HG02970 (cell line): ENCODE measurements around the gene SNX33.
A peak's percentile ranks its signal among the peaks of the same experiment; 100 is the strongest.

Experiments
- ATAC-seq: cut with Tn5 transposase; IDR thresholded peaks from one replicate; pipeline ENCODE4 v1.9.1; 2021; ENCODE audit warnings: mild to moderate bottlenecking, moderate library complexity, moderate number of reproducible peaks; ENCODE audit not compliant: unreplicated experiment, low FRiP score

SNX33 gene

GRCh38 chr15:75640483-75641178 is 7.1 kb upstream of the SNX33 start:
- peak; percentile 17 for ATAC-seq

GRCh38 chr15:75641179-75641503 is 6.6 kb upstream of the SNX33 start:
- no peak for ATAC-seq

- no peak for ATAC-seq
Observed at GRCh38 chr15:75641603-75642002, 6.1 kb upstream of the SNX33 start.

GRCh38 chr15:75644376-75644775 is 3.3 kb upstream of the SNX33 start:
- ATAC-seq: no peak

- no peak for ATAC-seq
Observed at GRCh38 chr15:75646112-75646943, 1.4 kb upstream of the SNX33 start.

GRCh38 chr15:75646944-75647364 is 758 bp upstream of the SNX33 start:
- ATAC-seq: no peak

GRCh38 chr15:75648156-75649000 is 666 bp downstream of the SNX33 start:
- no peak for ATAC-seq

- no peak for ATAC-seq
Observed at GRCh38 chr15:75649045-75649761, 1.5 kb downstream of the SNX33 start.

- no peak for ATAC-seq
Observed at GRCh38 chr15:75649848-75650247, 2.1 kb downstream of the SNX33 start.

- no peak for ATAC-seq
Observed at GRCh38 chr15:75650908-75651809, 3.4 kb downstream of the SNX33 start.

- no peak for ATAC-seq
Observed at GRCh38 chr15:75651810-75652543, 4.3 kb downstream of the SNX33 start.

GRCh38 chr15:75653347-75653913 is 5.7 kb downstream of the SNX33 start:
- no peak for ATAC-seq

- ATAC-seq: no peak
Observed at GRCh38 chr15:75654201-75654907, 6.6 kb downstream of the SNX33 start.

- ATAC-seq: no peak
Observed at GRCh38 chr15:75655931-75656330, 8.2 kb downstream of the SNX33 start.

GRCh38 chr15:75656331-75656730 is 8.6 kb downstream of the SNX33 start:
- no peak for ATAC-seq

- no peak for ATAC-seq
Observed at GRCh38 chr15:75656813-75657212, 9.1 kb downstream of the SNX33 start.

- no peak for ATAC-seq
Observed at GRCh38 chr15:75659141-75659771, 11.5 kb downstream of the SNX33 start.
